Stimulated activated CD4-positive, alpha-beta T cell treated with anti-CD3 and anti-CD28 coated beads, Interleukin-4, amount 100 ng/mL, for 24 hours (primary cell): ENCODE results near the gene SERPINE2.
A peak's percentile ranks its signal among the peaks of the same experiment; 100 is the strongest.

Experiments
- DNase-seq: peaks from one replicate; pipeline ENCODE4 v3.0.0-alpha.2; 2020

Gene SERPINE2

GRCh38 chr2:224042191-224042696 lies 3.2 kb upstream of the SERPINE2 start:
- DNase-seq, result no peak

GRCh38 chr2:224041554-224041953 lies 2.5 kb upstream of the SERPINE2 start:
- DNase-seq, result no peak

- no peak for DNase-seq
Measured at GRCh38 chr2:224040753-224041152, 1.7 kb upstream of the SERPINE2 start.

- DNase-seq, result no peak
Measured at GRCh38 chr2:224039770-224040440, 819 bp upstream of the SERPINE2 start.

GRCh38 chr2:224038830-224039079 lies 331 bp downstream of the SERPINE2 start:
- DNase-seq, result no peak

- DNase-seq, result peak; percentile 44
Measured at GRCh38 chr2:224038049-224038829, 847 bp downstream of the SERPINE2 start.

- DNase-seq, result no peak
Measured at GRCh38 chr2:224036731-224037361, 2.2 kb downstream of the SERPINE2 start.

- no peak for DNase-seq
Measured at GRCh38 chr2:224034017-224034416, 5.1 kb downstream of the SERPINE2 start.

GRCh38 chr2:224033601-224034000 lies 5.5 kb downstream of the SERPINE2 start:
- DNase-seq, result no peak

GRCh38 chr2:224032283-224032682 lies 6.8 kb downstream of the SERPINE2 start:
- DNase-seq, result no peak

GRCh38 chr2:224031358-224031970 lies 7.6 kb downstream of the SERPINE2 start:
- no peak for DNase-seq

GRCh38 chr2:224030786-224031185 lies 8.3 kb downstream of the SERPINE2 start:
- DNase-seq, result no peak

- DNase-seq, result no peak
Measured at GRCh38 chr2:224029876-224030275, 9.2 kb downstream of the SERPINE2 start.

GRCh38 chr2:224027931-224028330 lies 11.2 kb downstream of the SERPINE2 start:
- no peak for DNase-seq

- DNase-seq, result no peak
Measured at GRCh38 chr2:224027070-224027469, 12.0 kb downstream of the SERPINE2 start.

- DNase-seq, result peak; percentile 71
Measured at GRCh38 chr2:224025874-224026273, 13.2 kb downstream of the SERPINE2 start.

GRCh38 chr2:224024270-224024669 lies 14.8 kb downstream of the SERPINE2 start:
- DNase-seq, result no peak

- DNase-seq, result no peak
Measured at GRCh38 chr2:224023188-224023587, 15.9 kb downstream of the SERPINE2 start.

GRCh38 chr2:224022486-224022885 lies 16.6 kb downstream of the SERPINE2 start:
- DNase-seq, result no peak

- DNase-seq, result no peak
Measured at GRCh38 chr2:224020523-224020922, 18.6 kb downstream of the SERPINE2 start.

GRCh38 chr2:224017957-224018356 lies 21.1 kb downstream of the SERPINE2 start:
- no peak for DNase-seq

- no peak for DNase-seq
Measured at GRCh38 chr2:224016963-224017362, 22.1 kb downstream of the SERPINE2 start.

GRCh38 chr2:224014336-224014735 lies 24.8 kb downstream of the SERPINE2 start:
- DNase-seq, result no peak

- DNase-seq, result no peak
Measured at GRCh38 chr2:224011837-224012236, 27.2 kb downstream of the SERPINE2 start.
